BE2C (cell line): ENCODE data around the gene HEPN1.
A peak's percentile ranks its signal among the peaks of the same experiment; 100 is the strongest.

Source experiments
- DNase-seq: peaks from one replicate; pipeline ENCODE4 v3.0.0-alpha.2; 2020
- H3K27me3 ChIP-seq: fragments of 250-450 bp; sonication (Bioruptor Pico); 2 replicates; pipeline ENCODE4 v1.5.1; 2020; ENCODE audit warnings: mild to moderate bottlenecking
- H3K36me3 ChIP-seq: fragments of 250-450 bp; sonication (Bioruptor Pico); 2 replicates; pipeline ENCODE4 v1.5.1; 2020; ENCODE audit warnings: mild to moderate bottlenecking
- H3K4me1 ChIP-seq: fragments of 250-450 bp; sonication (Bioruptor Pico); 2 replicates; pipeline ENCODE4 v1.5.1; 2020
- H3K4me3 ChIP-seq: 2 replicates; pipeline ENCODE4 v1.5.1; 2011; ENCODE audit warnings: low read depth, low read length
- H3K9me3 ChIP-seq: fragments of 250-450 bp; sonication (Bioruptor Pico); 2 replicates; pipeline ENCODE4 v1.5.1; 2020
- CTCF ChIP-seq: IDR thresholded peaks from 2 replicates; pipeline ENCODE4 v1.5.1; 2012; ENCODE audit warnings: mild to moderate bottlenecking, low read depth, low read length

The HEPN1 gene

GRCh38 chr11:124887667-124888013 is 31.4 kb upstream of the HEPN1 start:
- Histone ChIP-seq H3K27me3 (no peaks in the 10 kb centered on the region), H3K9me3 (no peaks in the 10 kb centered on the region), H3K4me1 (peaks cover 11% of the 10 kb centered on the region), H3K36me3 (no peaks in the 10 kb centered on the region), H3K4me3 (no peak overlapping the region)
- TF ChIP-seq CTCF: no peak
- no peak for DNase-seq

GRCh38 chr11:124889191-124890091 is 29.6 kb upstream of the HEPN1 start:
- no peaks in the 10 kb centered on the region for H3K9me3 ChIP-seq
- H3K27me3 ChIP-seq: no peaks in the 10 kb centered on the region
- H3K4me1 ChIP-seq: peaks cover 11% of the 10 kb centered on the region
- no peak for DNase-seq
- H3K4me3 ChIP-seq: no peak overlapping the region
- no peaks in the 10 kb centered on the region for H3K36me3 ChIP-seq
- no peak for TF ChIP-seq CTCF

- H3K9me3 ChIP-seq: no peaks in the 10 kb centered on the region
- no peak for DNase-seq
- no peaks in the 10 kb centered on the region for H3K36me3 ChIP-seq
- H3K4me1 ChIP-seq: peaks cover 11% of the 10 kb centered on the region
- no peak for TF ChIP-seq CTCF
- no peaks in the 10 kb centered on the region for H3K27me3 ChIP-seq
- no peak overlapping the region for H3K4me3 ChIP-seq
Observed at GRCh38 chr11:124890151-124890550, 28.9 kb upstream of the HEPN1 start.

GRCh38 chr11:124890683-124891372 is 28.2 kb upstream of the HEPN1 start:
- Histone ChIP-seq H3K9me3 (no peaks in the 10 kb centered on the region), H3K36me3 (no peaks in the 10 kb centered on the region), H3K4me1 (peaks cover 11% of the 10 kb centered on the region), H3K27me3 (no peaks in the 10 kb centered on the region), H3K4me3 (peak overlapping the region; percentile 26; the same call in 1 of the 2 replicates)
- no peak for DNase-seq
- no peak for TF ChIP-seq CTCF

- H3K4me3 ChIP-seq: peak overlapping the region; percentile 26; the same call in 1 of the 2 replicates
- peak; percentile 40 for TF ChIP-seq CTCF
- no peaks in the 10 kb centered on the region for H3K36me3 ChIP-seq
- H3K4me1 ChIP-seq: peaks cover 11% of the 10 kb centered on the region
- H3K27me3 ChIP-seq: no peaks in the 10 kb centered on the region
- DNase-seq: peak; percentile 80
- H3K9me3 ChIP-seq: no peaks in the 10 kb centered on the region
Observed at GRCh38 chr11:124891373-124891861, 27.6 kb upstream of the HEPN1 start.
